Measurements from ENCODE around the gene CEP131.

CEP131 gene

DNA sequence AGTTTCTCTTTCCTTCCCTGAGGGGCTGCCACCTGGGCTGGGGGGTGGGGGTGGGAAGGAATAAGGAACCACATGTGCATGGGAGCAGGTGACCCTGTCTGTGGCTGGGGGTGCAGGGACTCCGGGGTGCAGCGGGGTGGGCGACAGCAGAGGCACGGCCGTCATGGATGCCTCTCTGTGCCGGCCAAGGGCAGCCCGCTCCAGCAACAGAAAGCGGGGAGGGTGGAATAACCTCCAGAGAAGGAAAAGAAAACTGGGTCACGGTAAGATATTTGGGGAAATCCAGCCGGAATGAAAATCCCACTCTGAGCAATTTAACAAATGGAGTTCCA, 20.5 kb upstream of the CEP131 start:
- DNase-seq (ENCODE audit: low read depth): no peak
- TF ChIP-seq, protein P1, sequence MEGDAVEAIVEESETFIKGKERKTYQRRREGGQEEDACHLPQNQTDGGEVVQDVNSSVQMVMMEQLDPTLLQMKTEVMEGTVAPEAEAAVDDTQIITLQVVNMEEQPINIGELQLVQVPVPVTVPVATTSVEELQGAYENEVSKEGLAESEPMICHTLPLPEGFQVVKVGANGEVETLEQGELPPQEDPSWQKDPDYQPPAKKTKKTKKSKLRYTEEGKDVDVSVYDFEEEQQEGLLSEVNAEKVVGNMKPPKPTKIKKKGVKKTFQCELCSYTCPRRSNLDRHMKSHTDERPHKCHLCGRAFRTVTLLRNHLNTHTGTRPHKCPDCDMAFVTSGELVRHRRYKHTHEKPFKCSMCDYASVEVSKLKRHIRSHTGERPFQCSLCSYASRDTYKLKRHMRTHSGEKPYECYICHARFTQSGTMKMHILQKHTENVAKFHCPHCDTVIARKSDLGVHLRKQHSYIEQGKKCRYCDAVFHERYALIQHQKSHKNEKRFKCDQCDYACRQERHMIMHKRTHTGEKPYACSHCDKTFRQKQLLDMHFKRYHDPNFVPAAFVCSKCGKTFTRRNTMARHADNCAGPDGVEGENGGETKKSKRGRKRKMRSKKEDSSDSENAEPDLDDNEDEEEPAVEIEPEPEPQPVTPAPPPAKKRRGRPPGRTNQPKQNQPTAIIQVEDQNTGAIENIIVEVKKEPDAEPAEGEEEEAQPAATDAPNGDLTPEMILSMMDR (conservative IDR thresholded peaks at IDR 0.05; ENCODE audit: low read length): no peak
- H3K4me3 ChIP-seq (ENCODE audit: low read length): no peak overlapping the region

DNA sequence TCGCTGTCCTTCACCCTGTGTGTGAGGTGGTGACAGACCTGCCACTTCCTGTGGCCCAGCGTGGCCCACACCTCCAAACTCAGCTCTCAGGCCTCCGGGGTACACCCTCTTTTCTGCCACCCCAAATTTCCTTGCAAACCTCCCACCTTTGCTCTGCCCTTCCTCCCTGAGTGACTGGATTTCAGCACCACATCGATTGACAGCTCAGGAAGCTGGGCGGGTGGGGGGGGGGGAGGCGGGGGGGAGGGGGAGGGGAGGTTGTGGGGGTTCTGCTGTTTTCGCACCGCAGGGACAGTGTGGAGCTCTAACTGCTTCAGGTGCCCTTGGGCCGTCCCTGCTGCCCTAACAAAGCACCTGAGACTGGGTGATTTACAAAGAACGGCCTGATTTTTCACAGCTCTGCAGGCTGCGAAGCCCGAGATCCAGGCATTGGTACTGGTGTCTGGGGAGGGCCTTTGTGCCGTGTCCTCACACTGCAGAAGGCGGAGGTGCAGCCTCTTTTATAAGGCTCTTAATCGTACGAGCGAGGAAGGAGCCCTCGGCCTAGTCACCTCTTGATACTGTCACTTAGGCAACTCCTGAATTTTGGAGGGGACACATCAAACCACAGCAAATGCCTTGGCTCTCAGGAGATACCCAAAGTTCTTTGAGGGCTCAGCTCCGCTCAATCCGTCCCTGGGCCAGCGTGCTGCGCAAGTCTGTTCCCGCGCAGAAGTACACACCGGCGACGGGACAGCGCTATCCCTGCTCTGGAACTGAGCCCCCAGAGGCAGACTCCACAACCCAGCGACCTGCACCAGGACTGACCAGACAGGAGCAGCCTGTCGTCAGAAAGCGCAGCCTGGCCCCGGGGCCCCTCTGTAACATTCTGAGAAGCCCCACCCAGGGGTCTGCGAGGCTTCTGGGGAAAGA, 19.9 kb upstream of the CEP131 start:
- TF ChIP-seq, protein P1 (conservative IDR thresholded peaks at IDR 0.05; ENCODE audit: low read length): no peak
- no peak for DNase-seq (ENCODE audit: low read depth)
- H3K4me3 ChIP-seq (ENCODE audit: low read length): no peak overlapping the region

DNA sequence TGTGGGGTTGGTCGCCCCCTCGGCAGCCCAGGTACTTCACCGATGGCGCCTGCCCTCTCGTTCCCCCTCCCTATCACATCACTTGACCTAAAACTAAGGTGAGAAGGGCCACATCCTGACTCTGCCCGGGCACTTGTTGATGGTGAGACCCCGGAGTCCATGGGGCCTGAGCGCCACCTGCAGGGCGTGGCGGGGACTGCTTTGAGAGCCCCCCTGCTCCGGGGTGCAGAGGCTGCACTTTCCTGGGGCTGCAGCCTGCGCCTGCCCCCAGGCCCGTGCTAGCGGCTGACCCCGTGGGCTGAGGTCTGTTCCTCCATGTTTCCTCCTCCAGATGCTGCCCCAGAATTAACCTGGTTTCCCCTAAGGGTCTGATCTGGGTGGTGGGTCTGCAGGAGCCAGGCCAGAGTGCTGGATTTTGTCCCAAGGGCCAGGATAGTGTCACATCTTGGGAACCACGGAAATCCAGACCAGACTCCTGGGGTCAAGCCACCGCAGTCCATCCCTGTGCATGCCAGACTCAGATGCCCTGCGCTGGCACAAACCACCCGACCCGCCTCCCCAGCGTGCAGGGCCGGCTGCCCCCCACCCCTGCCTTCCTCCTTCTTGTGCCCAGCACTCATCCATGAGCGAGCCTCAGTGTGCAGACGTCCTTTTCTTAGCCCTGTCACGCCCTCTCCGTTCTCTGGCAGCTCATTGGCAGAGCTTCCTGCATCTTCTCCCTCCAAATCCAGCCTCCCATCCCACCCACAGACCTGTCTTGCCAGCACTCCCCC, 19.1 kb upstream of the CEP131 start:
- peak; percentile 23 for DNase-seq (ENCODE audit: low read depth)
- TF ChIP-seq, protein P1 (conservative IDR thresholded peaks at IDR 0.05; ENCODE audit: low read length): peak; percentile 67
- H3K4me3 ChIP-seq (ENCODE audit: low read length): no peak overlapping the region

DNA sequence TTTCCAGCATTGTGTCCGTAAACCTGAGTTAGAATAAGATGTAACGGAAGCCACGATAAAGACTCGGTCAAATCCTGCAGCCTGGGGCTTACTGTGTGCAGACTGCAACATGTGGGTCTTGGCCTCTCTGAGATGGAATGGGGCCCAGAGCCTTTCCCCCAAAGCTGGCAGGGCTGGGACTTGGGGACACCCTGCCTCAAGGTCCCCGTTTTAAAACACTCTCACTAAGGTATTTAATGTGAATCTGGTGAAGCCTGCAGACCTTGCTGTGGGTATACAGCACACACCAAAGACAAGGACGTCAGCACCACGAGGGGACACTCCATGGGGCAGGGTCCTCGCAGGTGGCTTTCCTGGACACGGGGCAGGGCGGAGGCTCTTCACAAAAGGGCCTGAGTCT, 18.4 kb upstream of the CEP131 start:
- H3K4me3 ChIP-seq (ENCODE audit: low read length): peak overlapping the region; percentile 80; the same call in 1 of the 2 replicates
- DNase-seq (ENCODE audit: low read depth): no peak
- TF ChIP-seq, protein P1 (conservative IDR thresholded peaks at IDR 0.05; ENCODE audit: low read length): no peak

DNA sequence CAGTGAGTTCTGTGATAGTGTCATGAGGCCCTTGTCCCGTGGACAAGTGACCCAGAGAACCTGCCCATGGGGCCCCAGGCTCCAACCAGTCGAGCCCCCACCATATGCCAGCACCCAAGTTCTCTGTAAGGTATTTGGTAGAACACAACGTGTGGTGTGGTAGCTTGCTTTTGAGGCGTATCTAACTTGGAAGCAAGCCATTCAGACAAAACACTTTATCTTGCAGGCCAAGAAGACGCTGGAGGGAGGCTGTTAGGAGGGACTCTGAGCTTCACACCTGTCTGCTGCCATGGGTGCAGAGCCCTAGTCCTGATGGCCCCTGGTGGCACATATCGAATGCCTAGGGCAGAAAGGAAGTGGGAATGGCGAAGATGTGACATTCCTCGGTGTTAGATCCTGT, 18.0 kb upstream of the CEP131 start:
- DNase-seq (ENCODE audit: low read depth): no peak
- TF ChIP-seq, protein P1 (conservative IDR thresholded peaks at IDR 0.05; ENCODE audit: low read length): no peak
- peak overlapping the region; percentile 80 for H3K4me3 ChIP-seq (ENCODE audit: low read length)

DNA sequence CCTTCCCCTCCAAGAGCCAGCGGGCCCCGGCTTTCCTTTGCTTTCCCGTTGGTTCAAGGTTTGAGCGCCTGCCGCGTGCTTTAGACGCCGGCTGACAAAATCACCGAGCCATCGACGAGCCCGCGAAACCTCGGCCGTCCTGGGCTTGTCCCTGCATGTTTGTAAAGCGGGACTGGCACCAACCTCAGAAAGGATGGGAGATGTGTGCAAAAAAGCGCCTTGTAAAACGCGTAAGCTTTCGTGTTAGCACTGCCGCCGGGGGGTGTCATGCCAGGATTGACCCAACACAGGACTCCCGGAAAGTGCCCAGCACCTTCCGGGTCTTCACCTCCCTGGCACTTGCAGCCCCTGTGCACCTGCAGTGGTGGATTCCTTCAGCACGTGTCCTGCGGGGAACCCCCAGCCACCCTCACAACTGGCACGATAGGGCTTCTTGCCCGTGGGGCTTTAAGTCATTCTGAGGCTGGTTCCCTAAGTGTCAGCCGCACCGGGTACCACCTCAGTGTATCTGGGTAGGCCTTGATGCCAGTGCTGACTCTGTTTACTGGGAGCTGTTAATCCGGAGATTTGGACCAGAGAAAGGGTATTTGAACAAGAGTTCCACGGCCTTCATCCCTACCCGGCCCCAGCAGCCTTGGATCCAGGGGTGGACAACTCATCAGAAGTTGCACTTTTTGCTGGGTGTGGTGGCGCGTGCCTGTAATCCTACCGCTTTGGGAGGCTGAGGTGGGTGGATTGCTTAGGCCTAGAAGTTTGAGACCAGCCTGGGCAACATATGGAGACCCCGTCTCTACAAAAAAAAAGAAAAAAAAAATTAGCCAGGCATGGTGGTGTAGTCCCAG, 17.2 kb upstream of the CEP131 start:
- DNase-seq (ENCODE audit: low read depth): peak; percentile 33
- TF ChIP-seq, protein P1 (conservative IDR thresholded peaks at IDR 0.05; ENCODE audit: low read length): no peak

More for the DNA sequence above, 17.2 kb upstream of the CEP131 start:
- H3K4me3 ChIP-seq (ENCODE audit: low read length): peak overlapping the region; percentile 80

Measured in AG10803 (cell line).